ENCODE measurements around the gene RPL36AL. TPM values are rescaled to one million over a fixed set of nuclear protein-coding genes. Genes with fewer than 3 reads are reported as not detected.

The RPL36AL gene
- total RNA-seq, 1 experiment from 2014 or later: 207 TPM

DNA sequence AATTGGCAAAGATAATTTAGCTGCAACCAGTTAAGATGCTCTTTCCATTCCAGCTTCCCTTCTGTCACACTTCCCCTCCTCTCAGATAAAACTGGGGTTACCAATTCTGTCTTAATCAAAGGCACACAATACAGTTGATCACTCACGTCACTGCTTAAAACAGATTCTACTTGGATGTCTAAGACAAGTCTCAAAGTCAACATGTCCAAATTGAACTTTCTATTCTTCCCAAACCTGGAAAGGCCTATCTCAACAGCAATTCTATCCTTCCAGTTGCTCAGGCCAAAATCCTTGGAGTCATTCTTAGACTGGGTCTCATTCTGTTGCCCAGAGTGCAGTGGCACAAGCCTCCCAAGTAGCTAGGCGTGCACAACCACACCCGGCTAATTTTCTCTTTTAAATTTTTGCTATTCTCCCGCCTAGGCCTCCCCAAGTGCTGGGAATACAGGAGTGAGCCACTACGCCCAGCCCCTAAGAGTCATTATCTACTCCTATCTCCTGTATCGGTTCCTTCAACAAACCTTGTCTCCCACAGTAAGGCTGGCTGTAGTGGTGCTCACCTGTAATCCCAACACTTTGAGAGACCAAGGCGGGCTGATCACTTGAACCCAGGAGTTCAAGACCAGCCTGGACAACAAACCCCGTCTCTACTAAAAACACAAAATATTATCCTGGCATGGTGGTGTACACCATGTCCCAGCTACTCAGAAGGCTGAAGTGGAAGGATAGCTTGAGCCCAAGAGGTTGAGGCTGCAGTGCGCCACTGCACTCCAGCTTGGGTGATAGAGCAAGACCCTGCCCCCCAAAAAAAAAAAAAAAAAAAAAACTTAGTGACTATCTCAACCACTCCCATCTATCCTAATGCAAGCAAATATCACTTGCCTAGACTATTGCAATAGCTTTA is 39.0 kb downstream of the RPL36AL start:
- H4K8ac ChIP-seq (replicated peaks; ENCODE audit: insufficient read length, low read depth, low read length): no peak overlapping the region
- peak overlapping the region; percentile 60 for H3K18ac ChIP-seq (ENCODE audit: insufficient read length, low read depth, low read length)
- TF ChIP-seq, protein P1, sequence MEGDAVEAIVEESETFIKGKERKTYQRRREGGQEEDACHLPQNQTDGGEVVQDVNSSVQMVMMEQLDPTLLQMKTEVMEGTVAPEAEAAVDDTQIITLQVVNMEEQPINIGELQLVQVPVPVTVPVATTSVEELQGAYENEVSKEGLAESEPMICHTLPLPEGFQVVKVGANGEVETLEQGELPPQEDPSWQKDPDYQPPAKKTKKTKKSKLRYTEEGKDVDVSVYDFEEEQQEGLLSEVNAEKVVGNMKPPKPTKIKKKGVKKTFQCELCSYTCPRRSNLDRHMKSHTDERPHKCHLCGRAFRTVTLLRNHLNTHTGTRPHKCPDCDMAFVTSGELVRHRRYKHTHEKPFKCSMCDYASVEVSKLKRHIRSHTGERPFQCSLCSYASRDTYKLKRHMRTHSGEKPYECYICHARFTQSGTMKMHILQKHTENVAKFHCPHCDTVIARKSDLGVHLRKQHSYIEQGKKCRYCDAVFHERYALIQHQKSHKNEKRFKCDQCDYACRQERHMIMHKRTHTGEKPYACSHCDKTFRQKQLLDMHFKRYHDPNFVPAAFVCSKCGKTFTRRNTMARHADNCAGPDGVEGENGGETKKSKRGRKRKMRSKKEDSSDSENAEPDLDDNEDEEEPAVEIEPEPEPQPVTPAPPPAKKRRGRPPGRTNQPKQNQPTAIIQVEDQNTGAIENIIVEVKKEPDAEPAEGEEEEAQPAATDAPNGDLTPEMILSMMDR (conservative IDR thresholded peaks at IDR 0.05): no peak
- H4K91ac ChIP-seq (ENCODE audit: insufficient read length, low read depth, low read length): no peak overlapping the region
- Mint-ChIP-seq H3K9me3 (no peaks in the 10 kb centered on the region), H3K27me3 (ENCODE audit: low read depth) (peaks cover 3% of the 10 kb centered on the region; the same call in 1 of the 2 replicates), H3K4me3 (peak overlapping the region in 1 of 2 experiments; percentile 47; a peak in 1 of 5 replicates), H3K36me3 (ENCODE audit: insufficient read depth in 1 of 3, low read depth in 3 of 3) (peaks cover 58 to 64% (median 59%) of the 10 kb centered on the region in 3 experiments), H3K4me1 (peaks cover 26 to 35% of the 10 kb centered on the region in 2 experiments), H3K27ac (peak overlapping the region in 2 of 3 experiments; percentile 53 to 75; a peak in 4 of 7 replicates)
- no peak overlapping the region for H3K4me2 ChIP-seq (ENCODE audit: insufficient read depth, insufficient read length, low read length)
- H2BK120ac ChIP-seq (ENCODE audit: low read depth, low read length, poor library complexity, severe bottlenecking): no peak overlapping the region
- H3K14ac ChIP-seq (ENCODE audit: insufficient read depth, low read length): no peak overlapping the region
- no peak overlapping the region for H2BK15ac ChIP-seq (ENCODE audit: low read depth, low read length)
- no peak overlapping the region for H2BK12ac ChIP-seq (ENCODE audit: insufficient read length, low read depth, low read length)
- H3K56ac ChIP-seq (ENCODE audit: insufficient read length, low read depth, low read length): no peak overlapping the region
- no peak overlapping the region for H2BK5ac ChIP-seq (ENCODE audit: insufficient read length, low read length)
- no peaks in the 10 kb centered on the region for H4K20me1 ChIP-seq (ENCODE audit: control insufficient read depth, insufficient read depth, insufficient read length)
- no peak overlapping the region for H3T11ph ChIP-seq (ENCODE audit: low read length)
- no peak overlapping the region for H3K23ac ChIP-seq (ENCODE audit: insufficient read length, low read depth, low read length)
- H3K9me3 ChIP-seq (ENCODE audit: control insufficient read depth, low read depth, low read length): no peaks in the 10 kb centered on the region
- peaks cover 24% of the 10 kb centered on the region for H3K79me2 ChIP-seq (ENCODE audit: insufficient read depth, low read length)
- no peak overlapping the region for H4K5ac ChIP-seq (ENCODE audit: insufficient read length, low read depth, low read length)
- peaks cover 5% of the 10 kb centered on the region; the same call in 1 of the 2 replicates for H3K4me1 ChIP-seq (ENCODE audit: insufficient read depth, low read length)
- H3K27me3 ChIP-seq (ENCODE audit: insufficient read depth, low read length): no peaks in the 10 kb centered on the region
- H3K23me2 ChIP-seq (ENCODE audit: insufficient read length, low read depth, low read length, poor library complexity, severe bottlenecking): peaks cover 11% of the 10 kb centered on the region
- H2AFZ ChIP-seq (ENCODE audit: low read length): no peak overlapping the region
- no peak overlapping the region for H3K9ac ChIP-seq (ENCODE audit: extremely low read depth, insufficient read length, low read length)
- peaks cover 9% of the 10 kb centered on the region for H3K79me1 ChIP-seq (ENCODE audit: insufficient read depth, low read depth, low read length, poor library complexity, severe bottlenecking)
- no peak overlapping the region for H2BK20ac ChIP-seq (ENCODE audit: low read depth, low read length, poor library complexity, severe bottlenecking)
- H2AK5ac ChIP-seq (ENCODE audit: insufficient read length, low read length): no peak overlapping the region
- H3K27ac ChIP-seq (ENCODE audit: insufficient read length, low read depth, low read length): no peak overlapping the region
- no peak overlapping the region for H3K4ac ChIP-seq (ENCODE audit: low read depth, low read length)
- WGBS (ENCODE audit: extremely low coverage, insufficient read length, low lambda C conversion rate): no CpG with 5 or more reads among the region's 9 CpGs
- DNase-seq: no peak
